Liver (tissue), 9 donors: ENCODE measurements around the gene MTF1. TPM values are rescaled to one million over a fixed set of nuclear protein-coding genes. Genes with fewer than 3 reads are reported as not detected.
"Not testable (repeated sequence)": the region's sequence is repeated elsewhere in the genome, so short reads cannot be mapped to it uniquely, and the experiment has no call there.

ENCODE experiments used
- DNase-seq: peaks from one replicate; pipeline ENCODE4 v3.0.0-alpha.2; 2017; ENCODE audit warnings: low spot score
- H3K27ac ChIP-seq, 2 donors: one replicate each; pipeline ENCODE4 v1.7.0; 2013; ENCODE audit warnings: inconsistent platforms in 2 of 2, low read length in 2 of 2, control low read depth in 1 of 2, low read depth in 1 of 2, mild to moderate bottlenecking in 1 of 2
- H3K27me3 ChIP-seq, 4 donors: one replicate each; pipeline versions ENCODE4 v1.6.1 to v1.7.0; 2013; ENCODE audit warnings: low read length in 3 of 4, inconsistent platforms in 1 of 4, mild to moderate bottlenecking in 1 of 4, moderate library complexity in 1 of 4; ENCODE audit not compliant: control insufficient read depth in 4 of 4, insufficient read depth in 4 of 4
- H3K36me3 ChIP-seq, 4 donors: one replicate each; pipeline versions ENCODE4 v1.6.1 to v1.7.0; 2013; ENCODE audit warnings: low read length in 3 of 4, mild to moderate bottlenecking in 3 of 4, low read depth in 1 of 4, moderate library complexity in 1 of 4; ENCODE audit not compliant: control insufficient read depth in 4 of 4, insufficient read depth in 3 of 4
- H3K4me1 ChIP-seq, 4 donors: one replicate each; pipeline versions ENCODE4 v1.6.1 to v1.7.0; 2013; ENCODE audit warnings: low read length in 3 of 4, mild to moderate bottlenecking in 3 of 4, moderate library complexity in 1 of 4; ENCODE audit not compliant: control insufficient read depth in 4 of 4, insufficient read depth in 4 of 4
- H3K4me3 ChIP-seq, 3 donors: one replicate each; pipeline versions ENCODE4 v1.6.1 to v1.7.0; 2013; ENCODE audit warnings: low read length in 3 of 3, control low read depth in 1 of 3, low read depth in 1 of 3, mild to moderate bottlenecking in 1 of 3
- H3K9ac ChIP-seq, 2 donors: one replicate each; pipeline ENCODE4 v1.7.0; 2013; ENCODE audit warnings: low read length in 2 of 2, mild to moderate bottlenecking in 2 of 2, moderate library complexity in 2 of 2, control low read depth in 1 of 2, low read depth in 1 of 2
- H3K9me3 ChIP-seq, 4 donors: one replicate each; pipeline versions ENCODE4 v1.6.1 to v1.7.0; 2013; ENCODE audit warnings: low read length in 3 of 4; ENCODE audit not compliant: control insufficient read depth in 4 of 4
- ATF3 ChIP-seq: IDR thresholded peaks from 2 replicates; pipeline ENCODE4 v1.6.1; 2016; ENCODE audit warnings: antibody characterized with exemption
- FOXA1 ChIP-seq: IDR thresholded peaks from 2 replicates; pipeline ENCODE4 v1.6.1; 2016; ENCODE audit warnings: antibody characterized with exemption
- HNF4A ChIP-seq, 2 donors: conservative IDR thresholded peaks; 2 replicates each; pipeline ENCODE4 v1.6.1; 2016; ENCODE audit warnings: antibody characterized with exemption in 2 of 2, mild to moderate bottlenecking in 2 of 2
- HNF4G ChIP-seq: IDR thresholded peaks from 2 replicates; pipeline ENCODE4 v1.6.1; 2016; ENCODE audit warnings: antibody characterized with exemption
- MAX ChIP-seq: IDR thresholded peaks from 2 replicates; pipeline ENCODE4 v1.6.1; 2016; ENCODE audit warnings: antibody characterized with exemption
- RAD21 ChIP-seq, 2 donors: IDR thresholded peaks; 2 replicates each; pipeline ENCODE4 v1.6.1; 2016; ENCODE audit warnings: antibody characterized with exemption in 2 of 2, mild to moderate bottlenecking in 2 of 2
- REST ChIP-seq: IDR thresholded peaks from 2 replicates; pipeline ENCODE4 v1.6.1; 2016; ENCODE audit warnings: antibody characterized with exemption, mild to moderate bottlenecking
- RXRA ChIP-seq, 2 donors: IDR thresholded peaks; 2 replicates each; pipeline ENCODE4 v1.6.1; 2017 to 2018; ENCODE audit warnings: antibody characterized with exemption in 2 of 2, mild to moderate bottlenecking in 1 of 2
- TAF1 ChIP-seq: conservative IDR thresholded peaks from 2 replicates; pipeline ENCODE4 v1.6.1; 2016; ENCODE audit warnings: antibody characterized with exemption, mild to moderate bottlenecking
- YY1 ChIP-seq: IDR thresholded peaks from 2 replicates; pipeline ENCODE4 v1.6.1; 2016; ENCODE audit warnings: antibody characterized with exemption, mild to moderate bottlenecking
- WGBS: extraction: QIAGEN DNeasy Blood & Tissue Kit; methylation state at CpG from one replicate; pipeline ENCODE4 v1.1.7; 2013; 5-methylcytosine and 5-hydroxymethylcytosine counted together
- polyA plus RNA-seq, 2 donors: library from polyadenylated mRNA; stranded (reverse) in 1 of 2; unstranded in 1 of 2; fragments of 200-250 nt in 1 of 2; fragments of >200 nt in 1 of 2; fragmentation: Nextera tagmentation in 1 of 2; extraction: Ambion mirVana in 1 of 2; gene quantifications; one replicate each; pipeline versions ENCODE4 v1.2.1 to v1.2.3, GENCODE V29; 2013 to 2015
- total RNA-seq, 2 donors: library from RNA; depleted of rRNA; stranded (reverse); fragments of >200 nt; gene quantifications; one replicate each; pipeline ENCODE4 v1.2.3, GENCODE V29; 2014
- TF ChIP-seq, protein P1 (sequence below): IDR thresholded peaks from 2 replicates; pipeline ENCODE4 v1.6.1; 2016; ENCODE audit warnings: antibody characterized with exemption
- donor health status: healthy.
- donor health status: healthy.
- donor health status: healthy.
- donor health status: healthy.
- donor health status: healthy.

The MTF1 gene
- total and polyA plus RNA-seq, 4 donors = 2.3 to 3.3 (median 3.0) TPM

GRCh38 chr1:37906591-37906990, 47.2 kb upstream of the MTF1 start:
- DNase-seq, H3K4me3 ChIP-seq, H3K36me3 ChIP-seq, H3K4me1 ChIP-seq, H3K9me3 ChIP-seq, H3K9ac ChIP-seq, H3K27ac ChIP-seq, H3K27me3 ChIP-seq: not testable (repeated sequence)
- WGBS = 99% methylated on average over 3 of the region's 3 CpGs

- Histone ChIP-seq H3K4me3 (no peak overlapping the region), H3K27ac (no peak overlapping the region), H3K9me3 (no peaks in the 10 kb centered on the region), H3K4me1 (no peaks in the 10 kb centered on the region), H3K36me3 (peaks cover 2 to 4% (median 3%) of the 10 kb centered on the region in 4 donors), H3K27me3 (no peaks in the 10 kb centered on the region), H3K9ac (no peak overlapping the region)
- WGBS = 95% methylated on average over 1 of the region's 1 CpG
- DNase-seq = no peak
- TF ChIP-seq YY1 (no peak), REST (no peak), RXRA (IDR thresholded peaks at IDR 0.05) (no peak), RAD21 (IDR thresholded peaks at IDR 0.05) (no peak), HNF4A (conservative IDR thresholded peaks at IDR 0.05) (no peak), HNF4G (no peak), FOXA1 (no peak), MAX (no peak), ATF3 (no peak), TAF1 (no peak)
- TF ChIP-seq, protein P1, sequence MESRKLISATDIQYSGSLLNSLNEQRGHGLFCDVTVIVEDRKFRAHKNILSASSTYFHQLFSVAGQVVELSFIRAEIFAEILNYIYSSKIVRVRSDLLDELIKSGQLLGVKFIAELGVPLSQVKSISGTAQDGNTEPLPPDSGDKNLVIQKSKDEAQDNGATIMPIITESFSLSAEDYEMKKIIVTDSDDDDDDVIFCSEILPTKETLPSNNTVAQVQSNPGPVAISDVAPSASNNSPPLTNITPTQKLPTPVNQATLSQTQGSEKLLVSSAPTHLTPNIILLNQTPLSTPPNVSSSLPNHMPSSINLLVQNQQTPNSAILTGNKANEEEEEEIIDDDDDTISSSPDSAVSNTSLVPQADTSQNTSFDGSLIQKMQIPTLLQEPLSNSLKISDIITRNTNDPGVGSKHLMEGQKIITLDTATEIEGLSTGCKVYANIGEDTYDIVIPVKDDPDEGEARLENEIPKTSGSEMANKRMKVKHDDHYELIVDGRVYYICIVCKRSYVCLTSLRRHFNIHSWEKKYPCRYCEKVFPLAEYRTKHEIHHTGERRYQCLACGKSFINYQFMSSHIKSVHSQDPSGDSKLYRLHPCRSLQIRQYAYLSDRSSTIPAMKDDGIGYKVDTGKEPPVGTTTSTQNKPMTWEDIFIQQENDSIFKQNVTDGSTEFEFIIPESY = no peak
These were observed 46.3 kb upstream of the MTF1 start for GRCh38 chr1:37905727-37906126.

DNA sequence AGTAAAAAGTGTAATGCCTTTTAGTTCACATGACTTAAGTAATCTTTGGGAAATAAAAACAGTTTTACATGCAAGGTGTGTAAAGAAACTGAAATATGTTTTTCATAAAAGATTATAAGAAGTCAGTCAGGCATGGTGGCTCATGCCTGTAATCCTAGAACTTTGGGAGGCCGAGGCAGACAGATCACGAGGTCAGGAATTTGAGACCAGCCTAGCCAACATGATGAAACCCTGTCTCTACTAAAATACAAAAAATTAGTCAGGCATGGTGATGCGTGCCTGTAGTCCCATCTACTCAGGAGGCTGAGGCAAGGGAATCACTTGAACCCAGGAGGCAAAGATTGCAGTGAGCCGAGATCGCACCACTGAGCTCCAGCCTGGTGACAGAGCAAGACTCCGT, 44.5 kb upstream of the MTF1 start:
- H3K27ac ChIP-seq, H3K4me3 ChIP-seq, H3K4me1 ChIP-seq, H3K9me3 ChIP-seq, H3K27me3 ChIP-seq, DNase-seq, H3K36me3 ChIP-seq, H3K9ac ChIP-seq: not testable (repeated sequence)
- 94% methylated on average over 6 of the region's 6 CpGs for WGBS
